K562 treated with DMSO at 1 percent for 24 hours (cell line): ENCODE data around the gene FAM170A. TPM values are rescaled to one million over a fixed set of nuclear protein-coding genes. Genes with fewer than 3 reads are reported as not detected.

ENCODE experiments used
- total RNA-seq: library from RNA; unstranded; fragments of 300-600 nt; gene quantifications from 2 replicates; pipeline ENCODE4 v1.2.3, GENCODE V29; 2022; ENCODE audit warnings: low read depth; ENCODE audit not compliant: insufficient read depth

The FAM170A gene, protein sequence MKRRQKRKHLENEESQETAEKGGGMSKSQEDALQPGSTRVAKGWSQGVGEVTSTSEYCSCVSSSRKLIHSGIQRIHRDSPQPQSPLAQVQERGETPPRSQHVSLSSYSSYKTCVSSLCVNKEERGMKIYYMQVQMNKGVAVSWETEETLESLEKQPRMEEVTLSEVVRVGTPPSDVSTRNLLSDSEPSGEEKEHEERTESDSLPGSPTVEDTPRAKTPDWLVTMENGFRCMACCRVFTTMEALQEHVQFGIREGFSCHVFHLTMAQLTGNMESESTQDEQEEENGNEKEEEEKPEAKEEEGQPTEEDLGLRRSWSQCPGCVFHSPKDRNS
- not detected in 2 replicates for total RNA-seq

DNA sequence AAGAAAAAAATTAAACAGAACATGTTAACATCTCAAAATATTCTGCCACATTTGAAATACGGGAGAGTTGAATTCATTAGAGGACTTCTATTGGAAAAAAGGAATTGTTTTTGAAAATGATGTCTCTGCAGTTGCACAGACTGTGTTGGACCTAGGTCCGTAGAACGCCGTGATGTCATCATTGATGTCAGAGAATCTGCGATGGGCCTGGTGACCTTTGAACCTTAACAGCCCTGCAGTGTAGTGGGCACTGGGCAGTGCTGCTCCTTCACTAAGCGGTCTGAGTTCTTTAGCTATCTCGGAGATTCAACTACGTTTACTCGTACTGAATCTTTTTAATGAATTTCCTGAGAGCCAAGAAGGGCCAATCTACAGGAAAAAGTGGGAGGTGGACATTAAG is at the start of gene FAM170A:
Gene FAM170A (plus strand): TSS at position 220 of the 400 bp plus-strand sequence. CDS start 211 bp downstream, outside the sequence.

Other genes starting within 250 kb of the FAM170A start
- 92.0 and 155 TPM in 2 replicates for gene HSD17B4, start 177.1 kb upstream of the FAM170A start, total RNA-seq